GM19452 (cell line): ENCODE measurements around the gene FGFR3.
A peak's percentile ranks its signal among the peaks of the same experiment; 100 is the strongest.
"Not testable (repeated sequence)": the region's sequence is repeated elsewhere in the genome, so short reads cannot be mapped to it uniquely, and the experiment has no call there.

Experiments used
- ATAC-seq: cut with Tn5 transposase; IDR thresholded peaks from one replicate; pipeline ENCODE4 v1.9.1; 2021; ENCODE audit not compliant: unreplicated experiment

FGFR3 gene

GRCh38 chr4:1836650-1837049, 43.6 kb downstream of the FGFR3 start:
- no peak for ATAC-seq

GRCh38 chr4:1837069-1837468, 44.0 kb downstream of the FGFR3 start:
- no peak for ATAC-seq

- ATAC-seq = no peak
Measured at GRCh38 chr4:1839282-1839681, 46.2 kb downstream of the FGFR3 start.

GRCh38 chr4:1841201-1841886, 48.3 kb downstream of the FGFR3 start:
- no peak for ATAC-seq

- ATAC-seq = no peak
Measured at GRCh38 chr4:1841887-1842210, 48.8 kb downstream of the FGFR3 start.

- ATAC-seq = no peak
Measured at GRCh38 chr4:1842339-1842895, 49.3 kb downstream of the FGFR3 start.

- ATAC-seq = no peak
Measured at GRCh38 chr4:1842993-1843448, 49.9 kb downstream of the FGFR3 start.

- ATAC-seq = no peak
Measured at GRCh38 chr4:1843852-1844251, 50.8 kb downstream of the FGFR3 start.

- ATAC-seq = not testable (repeated sequence)
Measured at GRCh38 chr4:1844618-1845017, 51.5 kb downstream of the FGFR3 start.

GRCh38 chr4:1846580-1846979, 53.5 kb downstream of the FGFR3 start:
- ATAC-seq = no peak

GRCh38 chr4:1850276-1850675, 57.2 kb downstream of the FGFR3 start:
- no peak for ATAC-seq

GRCh38 chr4:1851160-1851559, 58.1 kb downstream of the FGFR3 start:
- ATAC-seq = no peak

- no peak for ATAC-seq
Measured at GRCh38 chr4:1851575-1852410, 58.7 kb downstream of the FGFR3 start.

GRCh38 chr4:1852904-1853623, 60.0 kb downstream of the FGFR3 start:
- no peak for ATAC-seq

GRCh38 chr4:1854752-1855151, 61.7 kb downstream of the FGFR3 start:
- no peak for ATAC-seq

- ATAC-seq = peak; percentile 29
Measured at GRCh38 chr4:1855333-1856070, 62.4 kb downstream of the FGFR3 start.

- ATAC-seq = peak; percentile 89
Measured at GRCh38 chr4:1856071-1856942, 63.2 kb downstream of the FGFR3 start, which contains the start of gene LETM1. TSS of gene LETM1 (minus strand) at chr4:1856156. CDS start at chr4:1855950, 206 bp downstream.

- ATAC-seq = no peak
Measured at GRCh38 chr4:1856943-1857699, 64.0 kb downstream of the FGFR3 start.

GRCh38 chr4:1857931-1858330, 64.8 kb downstream of the FGFR3 start:
- no peak for ATAC-seq
